Forelimb muscle (tissue), 1 donor: ENCODE data around the gene ZC3H12C. TPM values are rescaled to one million over a fixed set of nuclear protein-coding genes. Genes with fewer than 3 reads are reported as not detected.

ENCODE experiments used
- DNase-seq: peaks from one replicate; pipeline ENCODE4 v3.0.0-alpha.2; 2013; ENCODE audit warnings: low read depth
- polyA plus RNA-seq: library from polyadenylated mRNA; unstranded; fragments of 120-200 nt; gene quantifications from one replicate; pipeline ENCODE4 v1.2.1, GENCODE V29; 2013; ENCODE audit not compliant: insufficient read length

The ZC3H12C gene
- polyA plus RNA-seq, 1 donor = 9.0 TPM

GRCh38 chr11:110217936-110218335 lies 124.7 kb downstream of the ZC3H12C start:
- DNase-seq = no peak

GRCh38 chr11:110219006-110219785 lies 126.0 kb downstream of the ZC3H12C start:
- DNase-seq = no peak

Other genes starting within 250 kb of the ZC3H12C start
- gene RDX, start 203.2 kb downstream of the ZC3H12C start, polyA plus RNA-seq = 77.8 TPM